Fibroblast of peridontal ligament (primary cell): ENCODE measurements around the gene NLRC5.
"Not testable (repeated sequence)": the region's sequence is repeated elsewhere in the genome, so short reads cannot be mapped to it uniquely, and the experiment has no call there.

Experiments used
- DNase-seq: peaks from one replicate; pipeline ENCODE4 v3.0.0-alpha.2; 2010; ENCODE audit errors: extremely low read depth

The NLRC5 gene

GRCh38 chr16:56983211-56983751 is 6.1 kb upstream of the NLRC5 start:
- DNase-seq: no peak

- no peak for DNase-seq
Measured at GRCh38 chr16:56984639-56985038, 4.7 kb upstream of the NLRC5 start.

GRCh38 chr16:56985288-56985961 is 3.9 kb upstream of the NLRC5 start:
- peak; percentile 90 for DNase-seq

- DNase-seq: no peak
Measured at GRCh38 chr16:56985962-56986360, 3.4 kb upstream of the NLRC5 start.

- no peak for DNase-seq
Measured at GRCh38 chr16:56986361-56986760, 3.0 kb upstream of the NLRC5 start.

- not testable (repeated sequence) for DNase-seq
Measured at GRCh38 chr16:56986908-56987307, 2.4 kb upstream of the NLRC5 start.

GRCh38 chr16:56987692-56988091 is 1.7 kb upstream of the NLRC5 start:
- DNase-seq: no peak

GRCh38 chr16:56988161-56988947 is 1.0 kb upstream of the NLRC5 start:
- DNase-seq: peak; percentile 23

GRCh38 chr16:56989988-56990387 is 631 bp downstream of the NLRC5 start:
- DNase-seq: no peak

- DNase-seq: no peak
Measured at GRCh38 chr16:56990407-56991286, 1.3 kb downstream of the NLRC5 start.

GRCh38 chr16:56992431-56992830 is 3.1 kb downstream of the NLRC5 start:
- DNase-seq: not testable (repeated sequence)

GRCh38 chr16:56993204-56993603 is 3.8 kb downstream of the NLRC5 start:
- DNase-seq: peak; percentile 45

GRCh38 chr16:56994311-56994710 is 5.0 kb downstream of the NLRC5 start:
- no peak for DNase-seq

- DNase-seq: no peak
Measured at GRCh38 chr16:56995136-56995805, 5.9 kb downstream of the NLRC5 start.

GRCh38 chr16:56997264-56997663 is 7.9 kb downstream of the NLRC5 start:
- DNase-seq: no peak

GRCh38 chr16:56997931-56998330 is 8.6 kb downstream of the NLRC5 start:
- DNase-seq: no peak

- DNase-seq: no peak
Measured at GRCh38 chr16:56998352-56998751, 9.0 kb downstream of the NLRC5 start.

- no peak for DNase-seq
Measured at GRCh38 chr16:56998861-56999260, 9.5 kb downstream of the NLRC5 start.

- DNase-seq: no peak
Measured at GRCh38 chr16:56999409-57000270, 10.3 kb downstream of the NLRC5 start.

GRCh38 chr16:57000271-57001025 is 11.1 kb downstream of the NLRC5 start:
- peak; percentile 89 for DNase-seq
